Stimulated activated memory B cell treated with anti-CD40 and anti-IgM and Interleukin-4, amounts not matched to agents 10 μg/mL and 1 μg/mL and 100 μg/mL, for 72 hours (primary cell): ENCODE data around the gene ATF4.
A peak's percentile ranks its signal among the peaks of the same experiment; 100 is the strongest.

Experiments used
- ATAC-seq: fragments of 150-1000 bp; cut with Tn5 transposase; 2 replicates; pipeline ENCODE4 v1.10.0; 2021
- H3K27ac Mint-ChIP-seq: one replicate; pipeline ENCODE4 v1.8.0; 2022; ENCODE audit warnings: mild to moderate bottlenecking, mixed read lengths
- H3K27me3 Mint-ChIP-seq: one replicate; pipeline ENCODE4 v1.8.0; 2022; ENCODE audit warnings: mixed read lengths
- H3K36me3 Mint-ChIP-seq: one replicate; pipeline ENCODE4 v1.8.0; 2022; ENCODE audit warnings: mixed read lengths
- H3K4me1 Mint-ChIP-seq: one replicate; pipeline ENCODE4 v1.8.0; 2022; ENCODE audit warnings: mixed read lengths
- H3K4me3 Mint-ChIP-seq: one replicate; pipeline ENCODE4 v1.8.0; 2022; ENCODE audit warnings: mild to moderate bottlenecking, moderate library complexity, mixed read lengths
- H3K9me3 Mint-ChIP-seq: one replicate; pipeline ENCODE4 v1.8.0; 2022; ENCODE audit warnings: mixed read lengths

Gene ATF4

DNA sequence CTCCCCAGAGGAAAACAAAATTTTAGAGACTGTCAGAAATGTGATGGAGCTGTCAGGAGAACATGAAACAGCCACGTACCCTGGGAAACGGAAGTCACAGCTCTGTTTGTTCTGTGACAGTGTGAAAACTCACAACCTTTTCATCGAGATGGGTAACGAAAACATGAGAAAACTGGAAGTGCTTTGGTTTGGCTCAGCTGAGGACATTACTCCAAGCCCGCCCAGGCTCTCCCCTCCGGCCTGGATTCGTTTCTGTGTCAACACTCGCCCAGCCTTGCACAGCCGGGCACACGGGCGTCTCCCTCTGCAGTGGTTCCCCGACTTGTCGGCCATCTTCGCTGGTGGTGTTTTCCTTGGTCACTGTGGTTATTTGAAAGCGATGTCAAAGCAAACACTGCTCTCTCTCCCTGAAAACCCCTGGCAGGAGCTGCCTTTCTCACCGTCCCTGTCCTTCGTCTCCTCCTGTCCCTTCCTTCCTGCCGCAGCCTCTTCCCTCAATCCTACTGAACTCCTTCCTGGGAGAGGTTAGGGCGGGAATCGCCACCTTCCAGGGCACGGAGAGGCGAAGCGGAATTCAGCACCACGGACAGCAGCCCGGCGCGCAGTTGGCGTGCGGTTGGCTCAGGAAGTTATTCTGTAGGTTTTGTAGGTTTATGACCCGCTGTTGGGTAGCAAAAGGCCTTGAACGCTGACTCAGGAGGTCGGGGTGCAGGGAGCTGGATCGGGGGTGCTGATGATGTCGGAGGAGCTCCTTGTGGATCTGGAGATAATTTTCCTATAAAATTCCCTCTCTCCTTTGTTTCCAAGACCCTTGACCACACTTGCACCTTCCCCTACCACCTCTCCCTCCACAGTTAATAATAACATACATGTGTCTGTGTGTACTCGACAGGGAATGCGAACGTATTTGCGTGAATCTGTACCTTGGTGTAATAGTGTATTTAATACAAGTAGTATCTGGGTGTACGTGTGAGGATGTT is 25.3 kb downstream of the ATF4 start:
- Mint-ChIP-seq H3K27ac (no peak overlapping the region), H3K4me3 (no peak overlapping the region), H3K36me3 (no peaks in the 10 kb centered on the region), H3K9me3 (no peaks in the 10 kb centered on the region), H3K27me3 (peaks cover 60% of the 10 kb centered on the region), H3K4me1 (peaks cover 12% of the 10 kb centered on the region)
- no peak for ATAC-seq

DNA sequence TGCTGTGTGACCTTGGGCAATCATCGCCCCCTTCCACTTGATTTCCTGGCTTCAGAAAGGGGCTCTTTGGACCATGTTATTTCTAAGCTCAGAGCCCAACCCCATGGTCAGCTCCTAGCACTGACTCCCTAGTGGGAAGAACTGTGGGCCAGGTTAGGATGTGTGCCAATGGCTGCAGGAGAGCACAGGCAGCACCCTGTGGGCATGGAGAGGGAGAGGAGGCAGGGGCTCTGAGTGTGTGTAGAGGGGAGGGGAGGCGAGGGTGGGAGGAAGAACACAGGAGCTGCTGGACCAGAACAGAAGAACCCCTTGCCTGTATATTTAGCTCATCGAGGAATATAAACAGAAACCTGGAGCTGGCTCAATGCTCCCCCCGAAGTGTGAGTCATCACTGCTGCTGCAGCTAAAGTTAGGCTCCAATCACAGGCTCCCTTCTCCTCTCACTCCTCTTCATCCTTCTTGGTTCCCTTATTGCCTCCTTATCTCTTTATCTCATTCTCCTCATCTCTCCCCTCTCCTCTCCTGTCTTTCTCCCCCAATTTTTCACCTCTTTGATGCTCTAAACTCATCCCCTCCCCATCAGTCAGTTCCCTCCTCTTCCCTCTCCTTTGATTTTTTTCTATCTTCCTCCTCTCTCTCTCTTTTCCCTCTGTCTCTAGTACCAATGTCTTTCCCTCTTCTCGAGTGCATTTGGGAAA is 26.7 kb downstream of the ATF4 start:
- no peak overlapping the region for H3K4me3 Mint-ChIP-seq
- H3K27ac Mint-ChIP-seq, result no peak overlapping the region
- no peaks in the 10 kb centered on the region for H3K9me3 Mint-ChIP-seq
- no peak for ATAC-seq
- H3K27me3 Mint-ChIP-seq, result peaks cover 74% of the 10 kb centered on the region
- no peaks in the 10 kb centered on the region for H3K36me3 Mint-ChIP-seq
- H3K4me1 Mint-ChIP-seq, result peaks cover 12% of the 10 kb centered on the region

DNA sequence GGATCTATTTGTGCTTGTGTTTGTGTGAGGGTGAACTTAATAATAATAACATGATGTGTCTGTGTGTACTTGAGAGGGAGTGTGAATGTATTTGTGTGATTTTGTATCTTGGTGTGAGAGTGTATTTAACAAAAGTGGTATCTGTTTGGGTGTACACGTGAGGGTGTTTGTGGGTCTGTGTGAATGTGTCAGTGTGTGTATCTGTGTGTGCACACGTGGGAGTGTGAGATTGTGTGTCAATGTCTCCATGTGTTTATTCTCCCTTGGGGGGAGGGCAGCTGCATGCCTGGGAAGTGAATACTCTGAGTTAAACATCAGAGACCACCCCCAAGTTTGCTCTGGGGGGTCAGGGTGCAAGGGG is 27.2 kb downstream of the ATF4 start:
- Mint-ChIP-seq H3K4me3 (no peak overlapping the region), H3K27me3 (peaks cover 79% of the 10 kb centered on the region), H3K27ac (no peak overlapping the region), H3K9me3 (no peaks in the 10 kb centered on the region), H3K4me1 (peaks cover 12% of the 10 kb centered on the region), H3K36me3 (no peaks in the 10 kb centered on the region)
- no peak for ATAC-seq

DNA sequence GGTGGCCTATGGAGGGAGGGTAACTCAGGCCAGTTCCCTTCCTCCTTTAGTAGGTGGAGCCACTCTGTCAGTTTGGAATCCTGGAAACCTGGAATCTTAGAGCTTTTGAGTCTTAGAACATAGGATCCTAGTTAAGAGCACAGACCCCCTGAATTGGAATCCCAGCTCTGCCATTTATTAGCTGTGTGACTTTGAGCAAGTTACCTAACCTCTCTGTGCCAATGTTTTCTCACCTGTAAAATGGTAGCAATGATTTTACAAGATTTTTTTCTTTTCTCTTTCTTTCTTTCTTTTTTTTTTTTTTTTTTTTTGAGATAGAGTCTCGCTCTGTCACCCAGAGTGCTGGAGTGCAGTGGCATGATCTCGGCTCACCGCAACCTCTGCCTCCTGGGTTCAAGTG is 33.1 kb downstream of the ATF4 start:
- Mint-ChIP-seq H3K9me3 (no peaks in the 10 kb centered on the region), H3K27ac (no peak overlapping the region), H3K4me1 (peaks cover 6% of the 10 kb centered on the region), H3K36me3 (no peaks in the 10 kb centered on the region), H3K27me3 (peaks cover 66% of the 10 kb centered on the region), H3K4me3 (no peak overlapping the region)
- ATAC-seq, result no peak

DNA sequence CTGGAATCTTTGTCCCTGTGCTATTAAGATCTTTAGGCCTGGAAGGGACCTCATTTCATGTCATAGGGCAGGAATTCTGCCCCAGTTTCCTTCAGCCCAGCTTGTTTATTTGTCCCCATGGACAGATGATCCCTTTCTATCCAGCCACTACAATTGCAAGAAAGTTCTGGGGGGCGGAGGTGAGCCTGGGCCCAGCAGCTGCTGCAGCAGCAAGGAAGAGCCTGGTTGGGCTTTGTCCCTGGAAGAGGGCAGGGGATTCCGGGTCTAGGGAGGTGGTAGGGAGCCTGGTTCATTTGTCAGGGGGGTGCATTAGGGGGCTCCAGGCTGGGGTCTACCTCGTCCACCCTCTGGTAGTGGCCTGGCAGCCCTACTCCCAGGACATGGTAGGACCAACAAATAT is 33.8 kb downstream of the ATF4 start:
- Mint-ChIP-seq H3K27ac (no peak overlapping the region), H3K9me3 (no peaks in the 10 kb centered on the region), H3K27me3 (peaks cover 71% of the 10 kb centered on the region), H3K4me3 (no peak overlapping the region), H3K36me3 (no peaks in the 10 kb centered on the region), H3K4me1 (peaks cover 6% of the 10 kb centered on the region)
- no peak for ATAC-seq

DNA sequence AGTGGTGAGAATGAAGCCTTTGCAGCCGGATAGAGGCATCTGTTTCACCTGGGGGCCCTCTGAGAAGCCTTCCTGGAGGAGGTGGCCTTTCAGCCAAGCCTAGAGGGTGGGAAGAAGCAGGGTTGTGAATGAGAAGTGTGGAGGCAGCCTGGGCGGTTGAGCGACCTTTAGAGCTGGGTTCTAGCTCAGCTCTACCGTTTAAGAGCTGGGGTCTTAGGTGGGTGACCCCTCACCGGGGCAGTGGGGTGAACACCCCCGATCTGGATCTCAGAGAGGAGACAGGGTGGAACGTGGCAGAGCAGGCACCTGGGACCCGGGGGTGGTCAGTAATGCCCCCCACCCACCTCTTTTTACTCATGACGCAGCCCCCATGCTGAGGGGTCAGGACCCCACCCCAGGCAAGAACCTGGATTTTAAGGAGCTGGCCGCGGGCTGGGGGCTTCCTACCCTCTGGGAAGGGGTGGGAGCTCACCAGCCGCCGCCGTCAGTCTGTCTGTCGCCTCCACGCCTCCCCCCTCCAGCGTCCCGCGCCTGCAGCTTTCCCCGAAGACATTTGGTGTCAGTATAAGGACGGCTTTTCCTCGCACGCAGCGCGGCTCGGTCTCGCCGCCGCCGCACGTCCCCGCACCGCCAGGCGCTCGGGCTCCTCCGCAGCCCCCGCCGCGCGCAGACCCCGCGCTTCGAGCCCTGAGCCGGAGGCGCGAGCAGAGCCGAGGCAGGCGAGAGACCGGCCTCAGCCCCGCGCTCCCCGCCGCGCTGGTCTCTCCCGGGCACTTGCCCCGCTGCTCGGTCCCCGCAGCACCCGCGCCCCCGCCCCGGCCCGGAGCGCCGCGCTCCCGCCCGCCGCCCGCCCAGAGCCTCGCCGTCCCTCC is 36.8 kb downstream of the ATF4 start:
- Mint-ChIP-seq H3K27ac (no peak overlapping the region), H3K27me3 (peaks cover 56% of the 10 kb centered on the region), H3K9me3 (no peaks in the 10 kb centered on the region), H3K4me1 (peaks cover 6% of the 10 kb centered on the region), H3K4me3 (peak overlapping the region; percentile 58), H3K36me3 (no peaks in the 10 kb centered on the region)
- ATAC-seq, result no peak

DNA sequence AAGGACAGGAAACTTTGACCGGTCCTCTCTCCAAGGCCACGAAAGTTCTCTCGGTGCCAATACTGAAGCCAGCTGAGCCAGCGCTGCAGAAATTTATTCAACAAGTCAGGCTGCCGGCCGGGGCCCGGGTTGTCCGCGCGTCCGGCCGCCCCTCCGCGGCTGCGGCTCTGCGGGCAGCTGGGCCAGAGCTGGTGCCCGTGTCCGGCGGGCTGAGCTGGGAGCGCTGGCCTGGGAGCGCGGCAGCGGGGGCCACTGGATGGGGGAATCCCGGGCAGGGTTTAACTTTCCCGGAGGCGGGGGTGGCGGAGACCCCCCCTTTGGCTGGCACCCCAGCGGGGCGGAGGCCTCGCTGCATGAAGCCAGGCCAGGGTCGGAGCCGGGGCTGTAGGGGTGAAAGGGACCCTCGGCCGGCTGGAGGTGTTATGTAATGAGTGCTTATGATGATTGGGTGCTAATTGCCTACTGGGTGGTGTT is 37.9 kb downstream of the ATF4 start:
- Mint-ChIP-seq H3K4me3 (peak overlapping the region; percentile 55), H3K27me3 (peaks cover 46% of the 10 kb centered on the region)

DNA sequence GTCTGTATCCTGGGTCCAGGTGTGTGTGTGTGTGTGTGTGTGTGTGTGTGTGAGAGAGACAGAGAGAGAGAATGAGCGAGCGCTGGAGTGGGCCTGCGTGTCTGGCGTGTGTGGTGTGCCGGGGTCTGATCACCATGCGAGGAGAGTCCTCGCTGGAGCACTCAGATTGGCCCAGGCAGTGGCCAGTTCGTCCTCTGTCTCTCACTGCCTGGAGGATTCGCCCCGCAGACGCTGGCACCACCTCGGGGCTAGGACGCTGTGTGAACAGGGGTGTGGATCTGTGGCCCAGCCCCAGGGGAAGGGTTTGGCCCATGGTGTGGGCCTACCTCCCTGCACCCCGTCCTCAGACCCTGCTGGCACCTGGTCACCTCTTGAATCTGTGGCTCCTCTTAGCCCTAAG is 38.6 kb downstream of the ATF4 start:
- H3K27me3 Mint-ChIP-seq, result peaks cover 42% of the 10 kb centered on the region
- H3K4me1 Mint-ChIP-seq, result peaks cover 6% of the 10 kb centered on the region
- H3K27ac Mint-ChIP-seq, result no peak overlapping the region
- H3K36me3 Mint-ChIP-seq, result no peaks in the 10 kb centered on the region
- H3K4me3 Mint-ChIP-seq, result no peak overlapping the region
- H3K9me3 Mint-ChIP-seq, result no peaks in the 10 kb centered on the region
- ATAC-seq, result no peak

More for the DNA sequence above, 37.9 kb downstream of the ATF4 start:
- Mint-ChIP-seq H3K36me3 (no peaks in the 10 kb centered on the region), H3K4me1 (peaks cover 6% of the 10 kb centered on the region), H3K9me3 (no peaks in the 10 kb centered on the region), H3K27ac (no peak overlapping the region)
- no peak for ATAC-seq

DNA sequence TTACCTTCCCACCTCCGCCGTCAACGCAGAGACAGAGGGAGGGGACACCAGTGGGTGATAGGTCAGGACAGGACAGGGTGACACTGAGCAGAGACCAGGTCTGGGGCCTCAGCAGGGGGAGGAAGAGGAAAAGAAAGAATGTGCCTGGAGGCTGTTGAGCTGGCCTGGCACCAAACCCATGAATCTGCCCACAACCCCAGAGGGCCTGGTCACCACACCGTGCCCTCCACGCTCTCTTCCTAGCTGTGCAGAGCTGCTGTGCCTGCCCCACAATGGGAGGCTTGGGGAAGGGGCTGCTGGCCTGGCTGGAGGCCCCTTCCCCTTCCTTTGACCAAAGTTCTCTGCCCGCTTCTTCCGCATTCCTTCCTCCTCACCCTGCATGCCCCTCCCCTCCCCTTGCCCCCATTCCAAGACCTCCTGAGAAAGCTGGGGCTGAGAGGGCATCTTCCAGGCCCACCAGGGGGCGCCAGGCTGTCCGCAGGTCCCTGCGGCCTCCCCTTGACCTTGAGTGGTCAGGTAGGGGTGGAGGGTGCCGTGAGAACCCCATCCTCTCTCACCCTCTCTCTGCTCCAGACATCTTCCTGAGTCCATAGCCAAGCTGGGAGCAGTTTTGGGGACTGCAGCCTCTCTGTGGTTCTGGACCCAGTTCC is 39.2 kb downstream of the ATF4 start:
- no peak for ATAC-seq
- Mint-ChIP-seq H3K36me3 (no peaks in the 10 kb centered on the region), H3K27ac (no peak overlapping the region), H3K9me3 (no peaks in the 10 kb centered on the region), H3K4me1 (peaks cover 6% of the 10 kb centered on the region), H3K27me3 (peaks cover 42% of the 10 kb centered on the region), H3K4me3 (no peak overlapping the region)

DNA sequence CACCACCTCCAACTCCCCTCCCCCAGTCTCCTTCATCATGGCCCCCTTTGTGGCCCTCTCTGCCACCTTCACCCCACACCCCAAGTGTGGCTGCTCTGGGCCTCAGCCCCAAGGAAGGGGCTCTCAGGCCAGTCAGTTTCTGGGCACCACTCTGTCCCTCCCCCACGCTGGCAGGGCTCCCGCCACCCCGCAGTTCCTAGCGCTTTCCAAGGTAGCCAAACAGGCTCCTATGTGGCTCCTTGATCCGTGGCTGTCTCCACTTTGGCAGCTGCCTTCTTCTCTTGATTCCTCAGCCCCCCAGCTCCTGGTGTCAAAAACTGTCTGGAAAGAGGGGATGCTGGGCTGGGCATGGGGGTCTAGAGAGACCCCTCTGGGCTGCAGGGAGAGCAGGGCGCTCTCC is 39.8 kb downstream of the ATF4 start:
- Mint-ChIP-seq H3K4me3 (no peak overlapping the region), H3K36me3 (no peaks in the 10 kb centered on the region), H3K9me3 (no peaks in the 10 kb centered on the region), H3K27ac (no peak overlapping the region), H3K4me1 (peaks cover 6% of the 10 kb centered on the region), H3K27me3 (peaks cover 42% of the 10 kb centered on the region)
- no peak for ATAC-seq

DNA sequence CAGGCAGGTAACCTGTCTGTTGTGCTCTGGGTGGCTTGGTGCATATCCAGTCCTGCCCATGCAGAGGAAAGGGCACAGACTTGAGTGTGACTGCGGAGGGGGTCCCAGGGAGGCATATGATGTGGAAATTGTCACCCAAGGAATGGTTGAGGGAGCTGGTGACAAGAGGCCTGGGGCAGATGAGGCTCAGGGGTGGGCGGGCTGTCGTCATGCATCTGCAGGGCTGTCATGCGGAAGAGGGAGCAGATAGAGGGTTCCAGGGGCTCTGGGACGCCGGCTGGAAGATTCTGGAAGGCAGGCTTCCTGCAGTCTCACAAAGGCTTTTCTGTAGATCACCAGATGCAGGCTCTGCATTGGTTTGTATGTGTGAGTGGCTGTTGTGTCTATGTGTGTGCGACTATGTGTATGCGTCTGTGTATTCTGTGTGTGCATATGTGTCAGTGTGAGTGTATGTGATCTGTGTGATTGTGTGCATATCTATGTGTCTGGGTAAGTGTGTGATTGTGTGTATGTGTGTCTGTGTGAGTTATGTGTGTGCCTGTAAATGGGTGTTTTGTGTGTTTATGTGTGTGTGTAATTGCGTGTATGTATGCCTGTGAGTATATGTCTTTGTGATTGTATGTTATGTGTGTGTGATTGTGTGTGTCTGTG is 42.6 kb downstream of the ATF4 start:
- Mint-ChIP-seq H3K4me1 (peaks cover 13% of the 10 kb centered on the region), H3K9me3 (peaks cover 8% of the 10 kb centered on the region), H3K27me3 (peaks cover 22% of the 10 kb centered on the region), H3K36me3 (peaks cover 7% of the 10 kb centered on the region), H3K4me3 (no peak overlapping the region), H3K27ac (no peak overlapping the region)
- no peak for ATAC-seq

DNA sequence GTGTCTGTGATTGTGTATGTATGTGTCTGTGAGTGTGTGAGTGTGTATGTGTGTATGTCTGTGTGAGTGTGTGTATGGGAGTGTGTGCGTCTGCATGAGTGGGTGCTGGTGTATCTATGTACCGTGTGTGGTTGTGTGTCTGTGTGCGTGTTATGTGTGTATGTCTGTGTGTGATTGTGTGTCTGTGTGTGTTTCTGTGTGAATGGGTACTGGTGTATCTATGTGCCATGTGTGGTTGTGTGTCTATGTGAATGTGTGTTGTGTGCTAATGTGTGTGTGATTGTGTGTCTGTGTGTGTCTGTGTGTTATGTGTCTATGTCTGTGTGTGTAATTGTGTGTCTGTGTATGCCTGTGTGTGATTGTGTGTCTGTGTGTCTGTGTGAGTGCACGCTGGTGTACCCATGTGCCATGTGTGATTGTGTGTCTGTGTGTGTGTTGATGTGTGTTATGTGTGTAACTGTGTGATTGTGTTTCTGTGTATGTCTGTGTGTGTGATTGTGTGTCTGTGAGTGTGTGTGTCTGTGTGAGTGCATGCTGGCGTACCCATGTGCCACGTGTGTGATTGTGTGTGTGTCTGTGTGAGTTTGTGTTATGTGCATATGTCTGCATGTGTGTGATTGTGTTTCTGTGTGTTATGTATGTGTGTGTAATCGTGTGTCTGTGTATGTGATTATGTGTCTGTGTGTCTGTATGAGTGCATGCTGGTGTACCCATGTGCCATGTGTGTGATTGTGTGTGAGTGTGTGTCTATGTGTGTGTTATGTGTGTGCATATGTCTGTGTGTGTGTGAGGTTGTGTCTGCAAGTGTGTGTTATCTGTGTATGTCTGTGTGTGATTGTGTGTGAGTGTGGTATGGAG is 43.4 kb downstream of the ATF4 start:
- peaks cover 14% of the 10 kb centered on the region for H3K27me3 Mint-ChIP-seq
- H3K9me3 Mint-ChIP-seq, result peaks cover 8% of the 10 kb centered on the region

DNA sequence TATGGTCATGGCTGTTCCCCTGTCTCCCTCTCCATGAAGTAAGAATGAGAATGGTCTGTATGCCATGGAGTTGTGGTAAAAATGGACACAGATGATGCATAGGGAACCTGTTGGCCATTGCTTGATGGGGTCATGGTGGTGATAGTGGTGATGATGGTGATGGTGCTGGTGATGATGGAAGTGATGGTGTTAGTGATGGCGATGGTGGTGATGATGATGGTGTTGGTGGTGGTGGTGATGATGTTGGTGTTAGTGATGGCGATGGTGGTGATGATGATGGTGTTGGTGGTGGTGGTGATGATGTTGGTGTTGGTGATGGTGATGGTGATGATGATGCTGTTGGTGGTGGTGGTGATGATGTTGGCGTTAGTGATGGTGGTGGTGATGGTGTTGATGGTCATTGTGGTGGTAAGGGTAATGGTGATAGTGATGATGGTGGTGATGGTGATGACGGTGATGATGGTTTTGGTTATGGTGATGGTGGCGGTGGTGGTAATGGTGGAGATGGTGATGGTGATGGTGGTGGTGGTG is 45.1 kb downstream of the ATF4 start:
- peaks cover 8% of the 10 kb centered on the region for H3K9me3 Mint-ChIP-seq
- no peak overlapping the region for H3K27ac Mint-ChIP-seq
- H3K36me3 Mint-ChIP-seq, result peaks cover 7% of the 10 kb centered on the region
- peaks cover 16% of the 10 kb centered on the region for H3K4me1 Mint-ChIP-seq
- ATAC-seq, result no peak
- peaks cover 5% of the 10 kb centered on the region for H3K27me3 Mint-ChIP-seq
- no peak overlapping the region for H3K4me3 Mint-ChIP-seq

More for the DNA sequence above, 43.4 kb downstream of the ATF4 start:
- Mint-ChIP-seq H3K36me3 (peaks cover 7% of the 10 kb centered on the region), H3K27ac (no peak overlapping the region), H3K4me1 (peaks cover 16% of the 10 kb centered on the region), H3K4me3 (no peak overlapping the region)
- no peak for ATAC-seq
